Measurements from ENCODE around the gene MSANTD7. TPM values are rescaled to one million over a fixed set of nuclear protein-coding genes. Genes with fewer than 3 reads are reported as not detected.
A peak's percentile ranks its signal among the peaks of the same experiment; 100 is the strongest.

MSANTD7 gene
- total RNA-seq (1 to 10 TPM; 7.0 to 8.2 TPM), polyA plus RNA-seq (1 to 10 TPM; 2.6 to 4.1 TPM)
- long read RNA-seq, donor 1, full-length matches to known transcripts: 7 of 11 reads
- long read RNA-seq, donor 1, partial matches to known transcripts: 3 of 11 reads
- long read RNA-seq, donor 1, other reads (novel, unspliced or antisense): 1 of 11 reads
- long read RNA-seq, donor 2, full-length matches to known transcripts: 7 of 10 reads
- long read RNA-seq, donor 2, partial matches to known transcripts: 3 of 10 reads
- long read RNA-seq, donor 2, other reads (novel, unspliced or antisense): 0 of 10 reads

- H3K4me3 ChIP-seq (ENCODE audit: low read length in 2 of 2): peak within 1 kb of the TSS; percentile 81 to 93
- DNase-seq: peak; percentile 99 to 100
- no peaks in the 10 kb centered on the region for H3K9me3 ChIP-seq (ENCODE audit: control insufficient read depth, low read length)
- no peaks in the 10 kb centered on the region for H3K27me3 ChIP-seq (ENCODE audit: control insufficient read depth in 1 of 2, insufficient read depth in 2 of 2, low read length in 1 of 2)
- ATAC-seq (ENCODE audit: low FRiP score): peak; percentile 99
- peak within 1 kb of the TSS; percentile 67 to 92 for H3K27ac ChIP-seq (ENCODE audit: low read depth in 1 of 2, low read length in 2 of 2)
- H3K36me3 ChIP-seq (ENCODE audit: control insufficient read depth in 1 of 2, insufficient read depth in 2 of 2, low read length in 1 of 2): peaks cover 0 to 2% of the 10 kb centered on the region in 2 donors
- WGBS, 2 donors: 0 to 1% methylated on average over 72 of the region's 72 CpGs
- no peaks in the 10 kb centered on the region for H3K4me1 ChIP-seq (ENCODE audit: control insufficient read depth in 1 of 2, insufficient read depth in 2 of 2, low read length in 2 of 2)
- intact Hi-C loops (cut with DNase I): loop anchor here in 1 of 2 donors (1.0 to 5.0 kb wide), 2 partner anchors 40 to 236 kb away; partner anchors contain the start of gene SUV39H2
Measured at GRCh38 chr10:14837757-14838581, at the start of gene MSANTD7, which contains the start of the genes CDNF and HSPA14. MSANTD7 (plus strand) TSS chr10:14838306; CDS start chr10:14842285, 3,979 bp downstream. CDNF (minus strand) TSS chr10:14838037; CDS start chr10:14837946, 91 bp downstream. HSPA14 (plus strand) TSS chr10:14838306; CDS start chr10:14838403, 97 bp downstream.

GRCh38 chr10:14798636-14799035, 39.5 kb upstream of the MSANTD7 start:
- no peak for DNase-seq
- Histone ChIP-seq H3K36me3 (ENCODE audit: control insufficient read depth in 1 of 2, insufficient read depth in 2 of 2, low read length in 1 of 2) (no peaks in the 10 kb centered on the region), H3K27ac (ENCODE audit: low read depth in 1 of 2, low read length in 2 of 2) (no peak overlapping the region), H3K9me3 (ENCODE audit: control insufficient read depth, low read length) (no peaks in the 10 kb centered on the region), H3K4me1 (ENCODE audit: control insufficient read depth in 1 of 2, insufficient read depth in 2 of 2, low read length in 2 of 2) (no peaks in the 10 kb centered on the region), H3K27me3 (ENCODE audit: control insufficient read depth in 1 of 2, insufficient read depth in 2 of 2, low read length in 1 of 2) (no peaks in the 10 kb centered on the region), H3K4me3 (ENCODE audit: low read length in 2 of 2) (no peak overlapping the region)
- intact Hi-C loops (cut with DNase I): no loop called here
- 32 to 53% methylated on average over 5 of the region's 5 CpGs for WGBS, 2 donors
- no peak for ATAC-seq (ENCODE audit: low FRiP score)

- Histone ChIP-seq H3K9me3 (ENCODE audit: control insufficient read depth, low read length) (no peaks in the 10 kb centered on the region), H3K36me3 (ENCODE audit: control insufficient read depth in 1 of 2, insufficient read depth in 2 of 2, low read length in 1 of 2) (no peaks in the 10 kb centered on the region), H3K27ac (ENCODE audit: low read depth in 1 of 2, low read length in 2 of 2) (no peak overlapping the region), H3K4me3 (ENCODE audit: low read length in 2 of 2) (no peak overlapping the region), H3K27me3 (ENCODE audit: control insufficient read depth in 1 of 2, insufficient read depth in 2 of 2, low read length in 1 of 2) (no peaks in the 10 kb centered on the region), H3K4me1 (ENCODE audit: control insufficient read depth in 1 of 2, insufficient read depth in 2 of 2, low read length in 2 of 2) (no peaks in the 10 kb centered on the region)
- ATAC-seq (ENCODE audit: low FRiP score) (no peak), DNase-seq (no peak)
- WGBS, 2 donors: 48 to 58% methylated on average over 1 of the region's 1 CpG
- intact Hi-C loops (cut with DNase I): no loop called here
Measured at GRCh38 chr10:14800397-14800796, 37.7 kb upstream of the MSANTD7 start.

GRCh38 chr10:14801723-14802122, 36.4 kb upstream of the MSANTD7 start:
- no peak for DNase-seq
- Histone ChIP-seq H3K4me1 (ENCODE audit: control insufficient read depth in 1 of 2, insufficient read depth in 2 of 2, low read length in 2 of 2) (peaks cover 0 to under 1% of the 10 kb centered on the region in 2 donors), H3K36me3 (ENCODE audit: control insufficient read depth in 1 of 2, insufficient read depth in 2 of 2, low read length in 1 of 2) (no peaks in the 10 kb centered on the region), H3K4me3 (ENCODE audit: low read length in 2 of 2) (no peak overlapping the region), H3K27me3 (ENCODE audit: control insufficient read depth in 1 of 2, insufficient read depth in 2 of 2, low read length in 1 of 2) (no peaks in the 10 kb centered on the region), H3K9me3 (ENCODE audit: control insufficient read depth, low read length) (no peaks in the 10 kb centered on the region), H3K27ac (ENCODE audit: low read depth in 1 of 2, low read length in 2 of 2) (no peak overlapping the region)
- intact Hi-C loops (cut with DNase I): loop anchor here in 1 of 2 donors (2.0 kb wide), 1 partner anchor 15 kb away; no protein-coding TSS in a partner anchor
- ATAC-seq (ENCODE audit: low FRiP score): no peak
- WGBS, 2 donors: 65 to 73% methylated on average over 5 of the region's 5 CpGs

GRCh38 chr10:14803827-14804226, 34.3 kb upstream of the MSANTD7 start:
- Histone ChIP-seq H3K27ac (ENCODE audit: low read depth in 1 of 2, low read length in 2 of 2) (no peak overlapping the region), H3K9me3 (ENCODE audit: control insufficient read depth, low read length) (no peaks in the 10 kb centered on the region), H3K4me1 (ENCODE audit: control insufficient read depth in 1 of 2, insufficient read depth in 2 of 2, low read length in 2 of 2) (peaks cover 0 to 2% of the 10 kb centered on the region in 2 donors), H3K4me3 (ENCODE audit: low read length in 2 of 2) (no peak overlapping the region), H3K27me3 (ENCODE audit: control insufficient read depth in 1 of 2, insufficient read depth in 2 of 2, low read length in 1 of 2) (no peaks in the 10 kb centered on the region), H3K36me3 (ENCODE audit: control insufficient read depth in 1 of 2, insufficient read depth in 2 of 2, low read length in 1 of 2) (no peaks in the 10 kb centered on the region)
- DNase-seq (no peak), ATAC-seq (ENCODE audit: low FRiP score) (no peak)
- intact Hi-C loops (cut with DNase I): loop anchor here in 1 of 2 donors (2.0 kb wide), 1 partner anchor 13 kb away; no protein-coding TSS in a partner anchor
- 35 to 51% methylated on average over 1 of the region's 1 CpG for WGBS, 2 donors

- ATAC-seq (ENCODE audit: low FRiP score) (no peak), DNase-seq (no peak)
- Histone ChIP-seq H3K27me3 (ENCODE audit: control insufficient read depth in 1 of 2, insufficient read depth in 2 of 2, low read length in 1 of 2) (no peaks in the 10 kb centered on the region), H3K9me3 (ENCODE audit: control insufficient read depth, low read length) (no peaks in the 10 kb centered on the region), H3K27ac (ENCODE audit: low read depth in 1 of 2, low read length in 2 of 2) (no peak overlapping the region), H3K36me3 (ENCODE audit: control insufficient read depth in 1 of 2, insufficient read depth in 2 of 2, low read length in 1 of 2) (no peaks in the 10 kb centered on the region), H3K4me3 (ENCODE audit: low read length in 2 of 2) (no peak overlapping the region), H3K4me1 (ENCODE audit: control insufficient read depth in 1 of 2, insufficient read depth in 2 of 2, low read length in 2 of 2) (peaks cover 0 to 2% of the 10 kb centered on the region in 2 donors)
- intact Hi-C loops (cut with DNase I): no loop called here
- 59 to 62% methylated on average over 3 of the region's 3 CpGs for WGBS, 2 donors
Measured at GRCh38 chr10:14806318-14806717, 31.8 kb upstream of the MSANTD7 start.

- Histone ChIP-seq H3K4me3 (ENCODE audit: low read length in 2 of 2) (no peak overlapping the region), H3K9me3 (ENCODE audit: control insufficient read depth, low read length) (no peaks in the 10 kb centered on the region), H3K27me3 (ENCODE audit: control insufficient read depth in 1 of 2, insufficient read depth in 2 of 2, low read length in 1 of 2) (no peaks in the 10 kb centered on the region), H3K36me3 (ENCODE audit: control insufficient read depth in 1 of 2, insufficient read depth in 2 of 2, low read length in 1 of 2) (no peaks in the 10 kb centered on the region), H3K4me1 (ENCODE audit: control insufficient read depth in 1 of 2, insufficient read depth in 2 of 2, low read length in 2 of 2) (peaks cover 0 to 2% of the 10 kb centered on the region in 2 donors), H3K27ac (ENCODE audit: low read depth in 1 of 2, low read length in 2 of 2) (no peak overlapping the region)
- ATAC-seq (ENCODE audit: low FRiP score): no peak
- 71% methylated on average over 9 of the region's 9 CpGs for WGBS, 2 donors
- peak in 1 of 2 donors; percentile 33 for DNase-seq
- intact Hi-C loops (cut with DNase I): no loop called here
Measured at GRCh38 chr10:14810969-14811953, 26.8 kb upstream of the MSANTD7 start.

GRCh38 chr10:14812271-14812670, 25.8 kb upstream of the MSANTD7 start:
- WGBS, 2 donors: 94 to 97% methylated on average over 3 of the region's 3 CpGs
- intact Hi-C loops (cut with DNase I): no loop called here
- ATAC-seq (ENCODE audit: low FRiP score) (no peak), DNase-seq (no peak)
- Histone ChIP-seq H3K4me1 (ENCODE audit: control insufficient read depth in 1 of 2, insufficient read depth in 2 of 2, low read length in 2 of 2) (no peaks in the 10 kb centered on the region), H3K9me3 (ENCODE audit: control insufficient read depth, low read length) (no peaks in the 10 kb centered on the region), H3K36me3 (ENCODE audit: control insufficient read depth in 1 of 2, insufficient read depth in 2 of 2, low read length in 1 of 2) (no peaks in the 10 kb centered on the region), H3K27me3 (ENCODE audit: control insufficient read depth in 1 of 2, insufficient read depth in 2 of 2, low read length in 1 of 2) (no peaks in the 10 kb centered on the region), H3K4me3 (ENCODE audit: low read length in 2 of 2) (no peak overlapping the region), H3K27ac (ENCODE audit: low read depth in 1 of 2, low read length in 2 of 2) (no peak overlapping the region)
